GM19099 (cell line): ENCODE results near the gene CCDC88C.

Experiments
- POLR2A ChIP-seq: IDR thresholded peaks from 3 replicates; pipeline ENCODE4 v1.6.1; 2011; ENCODE audit warnings: low read depth; ENCODE audit not compliant: insufficient read length; ENCODE audit errors: extremely low read depth

CCDC88C gene

DNA sequence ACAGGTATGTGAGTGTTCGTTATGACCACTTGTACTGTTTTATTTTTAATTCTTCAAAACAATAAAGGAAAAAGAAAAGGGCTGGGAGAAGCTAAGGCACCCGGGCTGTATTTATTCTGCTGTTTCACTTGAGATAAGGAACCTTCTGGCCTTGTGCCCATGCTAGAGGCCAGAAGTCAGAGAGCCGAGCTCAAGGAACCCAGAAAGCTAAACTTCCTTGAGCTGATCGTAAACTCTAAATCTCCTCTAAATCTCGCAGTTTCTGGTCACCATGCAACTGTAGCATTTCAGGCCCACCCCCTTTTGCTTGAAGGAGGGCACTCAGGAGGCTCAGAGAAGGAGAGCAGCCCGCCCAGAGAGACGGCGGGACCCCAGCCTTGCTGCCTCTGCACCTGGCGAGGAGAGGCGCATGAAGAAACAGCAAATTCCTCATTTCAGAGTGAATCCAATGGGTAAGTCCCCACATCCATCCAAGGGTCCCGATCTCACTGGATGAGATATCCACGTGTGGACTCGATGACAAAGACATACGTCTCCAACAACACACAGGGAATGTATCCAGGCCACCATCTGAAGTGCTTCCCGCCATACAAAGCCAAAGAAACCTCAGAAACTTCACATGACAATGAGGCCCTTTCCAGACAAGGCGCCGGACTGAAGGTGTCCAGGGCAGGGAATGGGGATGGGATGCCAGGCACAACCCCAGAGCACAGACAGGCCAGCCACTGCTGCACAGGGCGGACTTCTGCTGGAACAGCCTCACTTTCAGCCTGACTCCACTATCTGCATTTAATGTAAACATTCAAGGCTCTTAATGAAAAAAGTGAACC lies 14.6 kb downstream of the CCDC88C start:
- no peak for TF ChIP-seq POLR2A

DNA sequence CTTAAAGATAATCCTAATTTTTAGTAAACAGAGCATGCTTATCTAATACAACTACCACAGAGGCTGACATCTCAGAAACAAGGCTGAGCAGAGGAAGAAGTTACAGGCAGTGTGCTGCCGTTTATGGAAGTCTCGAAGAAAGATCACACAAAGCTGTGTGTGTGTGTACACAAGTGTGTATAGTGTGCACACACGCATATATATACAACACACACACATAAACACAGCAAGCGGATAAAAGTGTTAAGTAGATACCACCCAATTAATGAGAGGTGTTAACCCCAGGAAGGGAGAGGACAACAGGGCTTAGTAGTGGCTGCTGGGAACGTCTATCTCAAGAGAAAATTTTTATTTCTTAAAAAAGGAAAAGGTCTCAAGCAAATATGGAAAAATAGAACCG lies 15.3 kb downstream of the CCDC88C start:
- no peak for TF ChIP-seq POLR2A

DNA sequence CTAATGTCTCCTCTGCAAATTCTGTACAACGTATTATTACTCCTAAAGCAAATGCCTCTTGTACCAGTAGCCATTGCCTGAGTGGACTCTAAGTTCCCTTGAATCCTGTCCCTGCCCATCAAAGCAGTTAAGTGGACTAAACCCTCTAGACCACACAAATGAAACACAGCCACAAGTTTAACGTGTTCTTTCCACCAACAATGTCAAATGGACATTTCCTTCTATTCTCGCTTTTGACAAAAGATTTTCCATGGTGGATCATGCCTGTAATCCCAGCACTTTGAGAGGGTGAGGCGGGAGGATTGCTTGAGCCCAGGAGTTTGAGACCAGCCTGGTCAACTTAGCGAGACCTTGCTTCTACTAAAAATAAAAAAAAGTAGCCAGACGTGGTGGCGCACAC lies 15.9 kb downstream of the CCDC88C start:
- no peak for TF ChIP-seq POLR2A

DNA sequence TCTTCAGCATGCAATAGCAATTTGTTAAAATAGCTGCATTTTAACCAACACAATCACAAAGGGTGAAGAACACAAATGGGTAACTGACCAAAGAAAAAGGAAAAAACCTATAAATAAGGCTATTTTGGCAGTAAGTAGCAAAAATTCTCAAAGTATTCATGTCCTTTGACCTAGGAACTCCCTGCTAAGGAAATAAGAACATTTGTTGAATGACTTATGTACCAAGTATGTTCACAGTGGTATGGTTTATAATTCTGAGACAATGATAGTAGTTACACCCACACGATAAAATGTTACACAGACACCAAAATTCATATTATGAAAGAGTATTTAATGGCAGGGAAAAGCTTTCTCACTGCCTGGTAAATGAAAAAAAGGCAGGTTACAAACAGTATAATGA lies 16.9 kb downstream of the CCDC88C start:
- no peak for TF ChIP-seq POLR2A

DNA sequence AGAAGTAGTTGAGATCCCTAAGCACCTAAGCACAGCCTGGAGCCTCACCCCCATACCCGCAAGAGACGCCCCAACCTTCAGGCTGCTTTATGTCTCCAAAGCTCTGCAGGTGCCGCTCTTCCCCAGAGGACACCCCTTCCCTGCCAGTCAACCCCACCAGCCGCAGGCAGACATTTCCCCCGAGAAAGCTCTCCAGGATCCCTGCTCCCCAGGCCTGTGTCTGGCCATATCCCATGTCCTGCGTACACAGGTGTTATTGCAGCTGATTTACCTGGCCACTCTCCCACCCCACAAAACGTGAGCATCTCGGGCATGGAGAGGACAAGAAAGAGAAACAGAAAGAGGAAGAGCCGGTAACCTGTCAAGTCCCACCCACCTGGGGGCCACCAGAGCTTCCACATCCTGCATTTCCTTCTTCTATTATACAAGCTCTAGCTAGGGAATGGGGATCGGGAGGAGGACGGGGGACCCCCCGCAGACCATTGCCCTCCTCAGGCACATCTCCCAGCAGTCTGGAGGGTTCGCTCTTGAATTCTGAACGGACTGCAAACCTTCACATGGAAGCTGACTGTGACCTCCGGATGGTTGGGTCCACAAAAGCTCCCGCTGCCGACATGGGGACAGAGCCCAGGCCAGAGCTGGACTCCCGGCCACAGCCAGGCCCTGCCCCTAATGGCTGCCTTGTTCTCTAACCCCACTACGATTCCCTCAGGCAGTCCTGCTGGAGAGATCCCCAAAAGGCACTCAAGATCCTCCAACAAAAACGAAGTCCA lies 17.6 kb downstream of the CCDC88C start:
- no peak for TF ChIP-seq POLR2A

DNA sequence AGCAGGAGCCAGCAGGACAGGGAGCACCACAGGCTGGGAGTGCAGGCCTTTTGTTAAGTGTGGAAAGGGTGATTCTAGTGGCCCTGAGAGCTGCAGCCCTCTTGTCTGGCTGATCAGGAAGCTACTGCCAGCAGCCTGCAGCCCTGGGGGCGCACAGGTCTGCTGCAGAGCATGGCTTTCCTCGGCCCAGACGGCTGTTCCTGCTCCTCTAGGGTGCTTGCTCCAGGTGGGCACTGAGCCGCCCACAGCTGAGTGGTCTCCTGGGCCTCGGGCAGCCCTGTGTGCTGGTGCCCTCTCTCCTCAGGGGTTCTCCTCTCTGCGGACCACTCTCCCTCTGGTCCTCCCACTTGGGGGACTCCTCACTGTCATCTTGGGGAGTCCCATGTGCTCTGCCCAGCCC lies 18.9 kb downstream of the CCDC88C start:
- no peak for TF ChIP-seq POLR2A

DNA sequence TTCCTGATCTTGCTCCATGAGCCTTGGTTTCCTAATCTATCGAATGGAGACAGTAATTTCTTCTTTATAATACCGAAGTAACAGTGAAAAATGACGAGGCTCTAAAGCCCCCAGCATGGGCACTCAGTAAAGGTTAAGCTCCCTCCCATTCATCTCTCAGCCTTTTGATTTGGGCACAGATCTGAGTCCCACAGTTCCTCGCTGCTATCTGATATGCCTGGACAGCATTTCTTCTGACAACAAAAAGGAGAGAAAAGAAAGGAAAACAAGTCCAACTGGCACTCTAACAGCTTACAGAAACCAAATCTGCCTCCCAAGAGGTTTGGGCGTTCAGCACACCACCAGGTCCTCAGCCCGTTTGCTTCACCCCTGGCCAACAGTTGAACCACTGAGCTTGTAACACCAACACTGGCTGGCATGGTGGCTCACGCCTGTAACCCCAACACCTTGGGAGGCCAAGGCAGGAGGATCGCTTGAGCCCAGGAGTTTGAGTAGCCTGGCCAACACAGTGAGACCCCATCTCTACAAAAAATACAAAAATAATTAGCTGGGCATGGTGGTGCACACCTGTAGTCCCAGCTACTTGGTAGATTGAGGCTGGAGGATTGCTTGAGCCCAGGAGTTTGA lies 19.5 kb downstream of the CCDC88C start:
- no peak for TF ChIP-seq POLR2A

DNA sequence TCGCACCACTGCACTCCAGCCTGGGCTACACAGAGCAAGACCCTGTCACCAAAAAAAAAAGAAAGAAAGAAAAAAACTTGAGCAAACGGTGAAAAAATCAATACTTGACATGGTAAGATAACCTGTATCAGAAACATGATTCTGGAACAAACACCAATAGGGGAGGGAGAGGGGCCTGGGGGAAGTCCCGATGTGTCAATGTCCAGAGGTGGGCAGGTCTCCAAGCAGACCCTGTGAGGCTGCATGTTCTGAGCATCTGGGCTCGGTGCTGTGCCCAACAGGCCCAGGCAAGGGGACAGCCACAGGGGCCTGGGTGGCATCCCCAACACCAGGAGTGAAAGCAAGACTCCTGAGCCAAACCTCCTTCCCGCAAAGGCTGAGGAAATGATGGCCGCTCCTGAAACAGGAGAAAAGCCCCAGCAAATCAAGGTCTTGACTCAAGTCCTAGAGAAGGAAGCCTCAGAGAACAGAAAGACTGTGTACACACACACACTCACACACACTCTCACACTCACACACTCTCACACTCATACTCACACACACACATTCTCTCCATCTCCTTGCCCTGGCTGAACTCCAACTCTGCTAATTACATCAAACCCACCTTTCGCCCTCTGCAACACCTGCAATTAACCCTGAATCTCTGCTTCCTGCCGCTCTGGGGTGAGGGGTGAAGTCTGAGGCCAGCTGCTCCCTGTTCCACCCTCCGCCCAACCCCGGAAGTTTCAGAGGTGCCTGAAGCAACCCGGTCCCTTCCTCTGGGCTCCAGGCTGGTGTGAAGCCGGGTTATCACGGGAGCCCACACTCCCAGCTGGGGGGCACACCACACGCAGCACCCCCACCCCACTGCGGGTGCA lies 20.4 kb downstream of the CCDC88C start:
- peak; percentile 42 for TF ChIP-seq POLR2A

DNA sequence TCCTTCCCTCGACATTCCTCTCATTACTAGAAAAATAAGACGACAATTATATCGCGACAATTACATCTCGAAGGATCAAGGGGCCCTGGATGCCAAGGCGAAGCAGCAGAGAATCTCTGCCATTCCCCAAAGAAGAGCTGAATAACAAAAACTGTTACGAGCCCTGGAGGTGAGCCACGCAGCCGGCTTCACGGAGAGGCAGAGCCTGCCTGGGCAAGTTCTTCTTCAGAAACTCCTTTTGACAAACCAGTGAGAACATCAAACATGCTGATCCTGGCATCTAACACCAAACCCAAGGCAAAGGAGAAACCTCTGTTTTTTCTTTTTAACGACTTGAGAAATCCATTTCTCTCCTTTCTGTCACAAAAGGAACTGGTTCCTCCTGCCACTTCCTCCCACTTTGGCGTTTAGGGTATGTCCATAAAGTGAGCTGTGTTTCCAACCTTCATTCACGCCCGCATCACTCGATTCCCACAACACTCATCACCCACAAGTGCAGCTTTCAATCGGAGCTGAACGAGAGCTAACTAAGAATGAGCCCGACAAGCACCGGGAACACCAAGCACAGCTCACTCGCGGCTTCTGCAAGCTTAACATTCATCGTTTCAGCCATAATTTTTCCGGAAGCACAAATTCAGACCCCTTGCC lies 21.5 kb downstream of the CCDC88C start:
- TF ChIP-seq POLR2A: no peak

DNA sequence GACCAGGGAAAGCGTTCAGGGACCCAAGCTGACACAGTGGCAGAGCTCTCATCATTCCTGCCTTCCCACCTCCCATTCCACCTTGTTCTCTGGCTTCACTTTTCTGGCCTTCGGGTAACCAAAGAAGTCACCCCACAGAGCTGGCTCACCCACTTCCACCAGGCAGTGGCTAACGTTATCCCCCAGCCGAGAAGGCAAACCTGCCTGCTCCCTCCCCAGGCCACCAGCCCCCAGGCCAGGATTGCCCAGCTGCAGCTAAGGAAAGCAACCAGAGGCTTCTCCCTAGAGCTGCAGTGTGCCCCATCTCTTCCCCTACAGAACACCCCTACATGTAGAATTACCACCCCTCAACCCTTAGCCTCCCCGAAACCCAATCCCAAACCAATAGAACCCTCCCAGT lies 22.2 kb downstream of the CCDC88C start:
- TF ChIP-seq POLR2A: no peak

DNA sequence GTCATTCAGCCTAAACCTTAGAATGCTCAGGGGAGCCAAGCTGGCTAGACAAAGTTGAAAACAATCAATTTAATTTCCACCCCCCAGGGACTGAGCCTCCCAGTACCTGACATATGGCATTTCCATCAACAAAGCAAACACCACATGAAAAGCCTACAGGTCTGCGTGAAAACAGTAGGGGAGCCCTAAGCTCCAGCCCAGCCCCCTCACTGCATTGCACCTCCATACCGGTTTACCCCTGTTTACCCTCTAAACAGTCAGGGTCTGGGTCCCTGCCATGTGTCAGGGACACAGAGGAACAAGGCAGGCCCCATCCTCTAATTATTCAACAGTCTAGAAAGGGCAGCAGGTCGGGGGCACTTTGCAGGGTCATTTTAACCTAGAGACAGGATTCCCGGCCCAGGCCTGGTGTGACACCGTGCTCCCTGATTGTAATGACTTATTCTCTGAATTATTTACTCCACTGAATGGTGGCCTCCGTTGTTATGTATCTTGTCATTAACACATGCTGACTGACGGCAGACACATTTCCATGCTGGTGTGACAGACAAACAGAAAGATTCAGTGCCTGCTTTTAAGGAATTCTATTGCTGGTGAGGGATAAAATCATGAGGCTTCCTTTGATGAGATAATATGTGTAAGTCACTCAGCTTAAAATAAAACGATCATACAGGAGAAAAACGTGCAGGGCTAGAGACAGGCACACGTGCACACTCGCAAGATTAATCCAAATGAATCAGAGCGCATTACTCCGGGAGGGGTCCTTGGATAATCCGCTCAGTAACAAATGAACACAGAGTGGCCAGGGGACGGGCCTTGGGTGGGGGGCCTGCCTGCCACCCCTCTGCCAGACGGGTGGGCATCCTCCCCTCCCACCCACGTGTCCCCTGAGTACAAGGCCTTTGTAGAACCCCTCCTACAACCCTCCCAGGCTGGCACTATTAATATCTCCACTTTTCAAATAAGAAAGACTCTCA lies 23.2 kb downstream of the CCDC88C start:
- TF ChIP-seq POLR2A: no peak

DNA sequence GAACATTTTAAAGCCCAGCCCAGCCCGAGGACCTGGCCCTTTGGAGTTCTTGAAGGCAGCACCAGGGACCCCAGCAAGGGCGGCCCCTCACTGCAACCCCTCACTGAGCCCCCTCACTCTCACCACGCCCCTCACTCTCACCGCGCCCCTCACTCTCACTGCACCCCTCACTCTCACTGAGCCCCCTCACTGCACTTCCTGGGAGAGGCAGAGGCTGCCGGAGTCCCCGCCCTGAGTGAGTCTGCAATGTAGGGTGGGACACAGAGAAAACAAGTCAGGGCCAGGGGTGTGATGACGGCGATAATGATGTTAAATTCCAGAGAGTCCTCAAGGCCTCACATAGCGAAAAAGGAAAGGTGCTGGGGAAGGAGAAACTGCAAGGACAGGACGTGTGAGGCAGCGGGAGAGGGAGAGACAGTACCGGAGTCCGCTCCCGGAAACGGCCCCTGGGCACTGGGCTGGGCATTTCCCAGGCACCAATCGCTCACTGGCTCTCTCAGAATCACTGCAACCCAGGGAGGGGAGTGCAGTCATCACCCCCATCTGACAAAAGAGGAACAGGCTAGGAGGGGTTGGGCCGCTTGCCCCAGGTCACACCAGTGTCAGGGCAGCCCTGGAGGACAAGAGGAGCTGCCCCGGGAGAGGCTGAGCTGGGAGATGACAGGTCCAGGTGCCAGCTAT lies 24.9 kb downstream of the CCDC88C start:
- TF ChIP-seq POLR2A: no peak

DNA sequence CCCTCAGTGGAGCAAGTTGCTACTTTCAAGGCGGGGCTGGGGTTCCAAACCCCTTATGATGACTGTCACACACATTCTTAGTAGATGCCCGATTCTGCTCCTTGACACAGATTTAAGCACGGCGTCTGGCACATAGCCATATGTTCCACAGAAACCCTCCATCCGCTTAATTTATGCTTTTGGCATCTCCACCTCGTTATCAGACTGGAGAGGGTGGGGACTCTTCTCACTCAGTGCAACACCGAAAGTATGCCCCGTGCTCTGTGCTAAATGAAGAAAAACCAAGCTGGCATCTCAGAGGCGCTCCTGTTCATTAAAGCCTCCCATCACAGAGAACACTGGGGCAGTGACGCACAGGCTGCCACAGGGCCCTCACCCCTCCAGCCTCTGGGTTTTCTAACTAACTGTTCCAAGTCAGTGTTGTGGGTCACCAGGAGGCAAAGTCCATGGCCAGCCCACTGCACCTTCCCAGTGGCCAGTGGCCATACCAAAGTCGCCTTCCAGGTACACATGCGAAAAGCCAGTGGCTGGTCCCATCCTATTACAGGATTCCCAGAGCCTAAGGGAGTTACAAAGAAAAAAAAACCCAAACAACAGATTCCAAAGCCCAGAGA lies 27.3 kb downstream of the CCDC88C start:
- TF ChIP-seq POLR2A: no peak

DNA sequence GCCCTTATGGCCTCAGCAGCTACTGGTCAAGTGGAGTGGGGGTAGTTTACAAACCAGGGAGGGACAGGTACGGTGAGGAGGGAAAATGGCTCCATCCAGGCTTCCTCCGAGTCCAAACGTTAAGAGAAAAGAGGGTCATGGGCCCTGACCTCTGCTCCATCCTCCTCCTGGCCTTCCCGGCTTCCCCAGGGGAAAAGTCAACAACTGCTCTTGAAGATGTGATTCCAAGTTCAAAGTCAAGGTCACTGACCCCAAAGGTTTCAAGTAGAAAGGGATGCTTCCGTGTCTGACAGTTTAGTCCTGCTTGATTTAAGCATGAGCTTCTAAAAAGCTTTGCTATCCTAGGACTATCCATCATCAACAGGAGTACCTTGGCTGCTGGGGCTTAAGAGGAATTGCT lies 28.5 kb downstream of the CCDC88C start:
- no peak for TF ChIP-seq POLR2A
